H9 (cell line): ENCODE data around the gene RAB15. TPM values are rescaled to one million over a fixed set of nuclear protein-coding genes. Genes with fewer than 3 reads are reported as not detected.

ENCODE experiments used
- DNase-seq: peaks from one replicate; pipeline ENCODE4 v3.0.0-alpha.2; 2017
- H2AFZ ChIP-seq: one replicate; pipeline ENCODE4 v1.6.1; 2013; ENCODE audit warnings: mild to moderate bottlenecking, low read length, control low read depth, moderate library complexity
- H2AK5ac ChIP-seq: 2 replicates; pipeline ENCODE4 v1.6.1; 2013; ENCODE audit warnings: low read length, control low read depth, mixed read lengths; ENCODE audit not compliant: insufficient read length
- H2BK120ac ChIP-seq: one replicate; pipeline ENCODE4 v1.6.1; 2013; ENCODE audit warnings: low read depth, mild to moderate bottlenecking, low read length, control low read depth, inconsistent platforms; ENCODE audit not compliant: poor library complexity, severe bottlenecking
- H2BK12ac ChIP-seq: 2 replicates; pipeline ENCODE4 v1.6.1; 2013; ENCODE audit warnings: low read length, control low read depth, mixed read lengths, low read depth; ENCODE audit not compliant: insufficient read length
- H2BK15ac ChIP-seq: 2 replicates; pipeline ENCODE4 v1.6.1; 2013; ENCODE audit warnings: low read depth, low read length, control low read depth
- H2BK20ac ChIP-seq: one replicate; pipeline ENCODE4 v1.6.1; 2013; ENCODE audit warnings: low read depth, mild to moderate bottlenecking, low read length, control low read depth, inconsistent platforms; ENCODE audit not compliant: poor library complexity, severe bottlenecking
- H2BK5ac ChIP-seq: 2 replicates; pipeline ENCODE4 v1.6.1; 2013; ENCODE audit warnings: low read length, control low read depth, mixed read lengths; ENCODE audit not compliant: insufficient read length
- H3K14ac ChIP-seq: 2 replicates; pipeline ENCODE4 v1.6.1; 2013; ENCODE audit warnings: low read length, control low read depth; ENCODE audit not compliant: insufficient read depth
- H3K18ac ChIP-seq: 2 replicates; pipeline ENCODE4 v1.6.1; 2013; ENCODE audit warnings: low read depth, mild to moderate bottlenecking, mixed read lengths, low read length, control low read depth; ENCODE audit not compliant: insufficient read length
- H3K23ac ChIP-seq: 2 replicates; pipeline ENCODE4 v1.6.1; 2013; ENCODE audit warnings: low read length, control low read depth, mixed read lengths, low read depth; ENCODE audit not compliant: insufficient read length
- H3K23me2 ChIP-seq: 2 replicates; pipeline ENCODE4 v1.6.1; 2013; ENCODE audit warnings: low read depth, mild to moderate bottlenecking, mixed read lengths, low read length, control low read depth; ENCODE audit not compliant: insufficient read length, poor library complexity, severe bottlenecking
- H3K27ac ChIP-seq: 2 replicates; pipeline ENCODE4 v1.5.1; 2013; ENCODE audit warnings: low read length, control low read depth, mixed read lengths, low read depth; ENCODE audit not compliant: insufficient read length
- H3K27me3 ChIP-seq: 2 replicates; pipeline ENCODE4 v1.6.1; 2013; ENCODE audit warnings: low read length, control low read depth, inconsistent platforms; ENCODE audit not compliant: insufficient read depth
- H3K4ac ChIP-seq: 2 replicates; pipeline ENCODE4 v1.6.1; 2013; ENCODE audit warnings: low read depth, mild to moderate bottlenecking, control low read depth, inconsistent platforms, low read length, moderate library complexity
- H3K4me1 ChIP-seq: 2 replicates; pipeline ENCODE4 v1.6.1; 2013; ENCODE audit warnings: low read length, control low read depth, inconsistent platforms; ENCODE audit not compliant: insufficient read depth
- H3K4me2 ChIP-seq: 2 replicates; pipeline ENCODE4 v1.6.1; 2013; ENCODE audit warnings: low read length, control low read depth, mixed read lengths; ENCODE audit not compliant: insufficient read length, insufficient read depth
- H3K56ac ChIP-seq: 2 replicates; pipeline ENCODE4 v1.6.1; 2013; ENCODE audit warnings: low read depth, mild to moderate bottlenecking, mixed read lengths, low read length, control low read depth; ENCODE audit not compliant: insufficient read length
- H3K79me1 ChIP-seq: 2 replicates; pipeline ENCODE4 v1.6.1; 2013; ENCODE audit warnings: low read depth, mild to moderate bottlenecking, moderate library complexity, low read length, control low read depth, inconsistent platforms; ENCODE audit not compliant: insufficient read depth, poor library complexity, severe bottlenecking
- H3K79me2 ChIP-seq: 2 replicates; pipeline ENCODE4 v1.6.1; 2013; ENCODE audit warnings: low read length, control low read depth, inconsistent platforms; ENCODE audit not compliant: insufficient read depth
- H3K9ac ChIP-seq: 2 replicates; pipeline ENCODE4 v1.6.1; 2013; ENCODE audit warnings: low read length, control low read depth, mixed read lengths; ENCODE audit not compliant: insufficient read length; ENCODE audit errors: extremely low read depth
- H3K9me3 ChIP-seq: one replicate; pipeline ENCODE4 v1.6.1; 2013; ENCODE audit warnings: low read depth, low read length, inconsistent platforms; ENCODE audit not compliant: control insufficient read depth
- H3T11ph ChIP-seq: one replicate; pipeline ENCODE4 v1.6.1; 2013; ENCODE audit warnings: mild to moderate bottlenecking, low read length, control low read depth, inconsistent platforms
- H4K20me1 ChIP-seq: one replicate; pipeline ENCODE4 v1.6.1; 2013; ENCODE audit not compliant: control insufficient read depth, insufficient read length, insufficient read depth
- H4K5ac ChIP-seq: 2 replicates; pipeline ENCODE4 v1.6.1; 2013; ENCODE audit warnings: low read depth, mild to moderate bottlenecking, mixed read lengths, low read length, control low read depth; ENCODE audit not compliant: insufficient read length
- H4K8ac ChIP-seq: replicated peaks from 2 replicates; pipeline ENCODE4 v1.6.1; 2013; ENCODE audit warnings: low read length, control low read depth, mixed read lengths, low read depth; ENCODE audit not compliant: insufficient read length
- H4K91ac ChIP-seq: 2 replicates; pipeline ENCODE4 v1.6.1; 2013; ENCODE audit warnings: low read depth, mild to moderate bottlenecking, moderate library complexity, mixed read lengths, low read length, control low read depth; ENCODE audit not compliant: insufficient read length
- H3K27ac Mint-ChIP-seq, 3 experiments: 2 replicates in 2 of 3; 3 replicates in 1 of 3; pipeline ENCODE4 v1.8.0; 2020 to 2021; ENCODE audit warnings: mixed read lengths in 3 of 3, mild to moderate bottlenecking in 1 of 3, moderate library complexity in 1 of 3
- H3K27me3 Mint-ChIP-seq: 2 replicates; pipeline ENCODE4 v1.8.0; 2021; ENCODE audit warnings: low read depth, mild to moderate bottlenecking, moderate library complexity, mixed read lengths
- H3K36me3 Mint-ChIP-seq, 3 experiments: 2 replicates in 2 of 3; 3 replicates in 1 of 3; pipeline ENCODE4 v1.8.0; 2020 to 2021; ENCODE audit warnings: low read depth in 3 of 3, mixed read lengths in 3 of 3; ENCODE audit not compliant: insufficient read depth in 1 of 3
- H3K4me1 Mint-ChIP-seq, 2 experiments: 2 replicates each; pipeline ENCODE4 v1.8.0; 2020; ENCODE audit warnings: mixed read lengths in 2 of 2
- H3K4me3 Mint-ChIP-seq, 2 experiments: 2 replicates in 1 of 2; 3 replicates in 1 of 2; pipeline ENCODE4 v1.8.0; 2020 to 2021; ENCODE audit warnings: mild to moderate bottlenecking in 2 of 2, mixed read lengths in 2 of 2, moderate library complexity in 1 of 2
- H3K9me3 Mint-ChIP-seq, 2 experiments: 2 replicates in 1 of 2; 3 replicates in 1 of 2; pipeline ENCODE4 v1.8.0; 2020; ENCODE audit warnings: mild to moderate bottlenecking in 2 of 2, mixed read lengths in 2 of 2, moderate library complexity in 1 of 2
- CTCF ChIP-seq: fragments of 200-600 bp; sonication (generic); conservative IDR thresholded peaks from 3 replicates; pipeline ENCODE4 v1.8.0; 2021; ENCODE audit warnings: antibody characterized with exemption, mild to moderate bottlenecking
- WGBS: extraction: QIAGEN DNeasy Blood & Tissue Kit; methylation state at CpG from one replicate; pipeline ENCODE4 v1.1.7; 2013; ENCODE audit warnings: missing lambda C conversion rate, low lambda C conversion rate, mixed read lengths; ENCODE audit not compliant: insufficient read length; ENCODE audit errors: extremely low coverage; 5-methylcytosine and 5-hydroxymethylcytosine counted together
- total RNA-seq: library from RNA; stranded (reverse); gene quantifications from 2 replicates; pipeline ENCODE4 v1.2.1, GENCODE V29; 2021

The RAB15 gene
- total RNA-seq, 1 experiment from 2014 or later: 54.3 TPM

GRCh38 chr14:64997108-64997794 lies 25.1 kb upstream of the RAB15 start:
- peaks cover 18 to 20% of the 10 kb centered on the region in 2 experiments for H3K4me1 Mint-ChIP-seq

More at GRCh38 chr14:64997108-64997794, 25.1 kb upstream of the RAB15 start:
- Histone ChIP-seq H3K27me3 (no peaks in the 10 kb centered on the region), H2BK15ac (no peak overlapping the region), H4K5ac (no peak overlapping the region), H4K8ac (no peak overlapping the region), H2AFZ (no peak overlapping the region), H3K79me1 (no peaks in the 10 kb centered on the region), H2BK5ac (no peak overlapping the region), H3K4me2 (no peak overlapping the region), H3T11ph (no peak overlapping the region), H2BK12ac (no peak overlapping the region), H4K91ac (no peak overlapping the region), H2BK20ac (no peak overlapping the region), H3K4ac (no peak overlapping the region), H2BK120ac (no peak overlapping the region), H3K79me2 (no peaks in the 10 kb centered on the region), H4K20me1 (no peaks in the 10 kb centered on the region), H3K9ac (no peak overlapping the region), H2AK5ac (no peak overlapping the region), H3K23me2 (no peaks in the 10 kb centered on the region), H3K4me1 (peaks cover 6% of the 10 kb centered on the region), H3K56ac (no peak overlapping the region), H3K18ac (no peak overlapping the region), H3K14ac (no peak overlapping the region), H3K23ac (no peak overlapping the region), H3K9me3 (no peaks in the 10 kb centered on the region), H3K27ac (no peak overlapping the region)
- H3K4me3 Mint-ChIP-seq: no peak overlapping the region
- H3K27me3 Mint-ChIP-seq: no peaks in the 10 kb centered on the region
- no peak for DNase-seq
- H3K9me3 Mint-ChIP-seq: no peaks in the 10 kb centered on the region
- TF ChIP-seq CTCF: no peak
- H3K36me3 Mint-ChIP-seq: peaks cover 0 to 2% (median 0%) of the 10 kb centered on the region in 3 experiments; a peak in 1 of 7 replicates
- no CpG with 5 or more reads among the region's 7 CpGs for WGBS
- peak overlapping the region in 2 of 3 experiments; percentile 19 to 22; a peak in 2 of 7 replicates for H3K27ac Mint-ChIP-seq
